Chondrocyte (in vitro differentiated cells): ENCODE measurements around the gene WDSUB1. TPM values are rescaled to one million over a fixed set of nuclear protein-coding genes. Genes with fewer than 3 reads are reported as not detected.

Source experiments
- DNase-seq: peaks from one replicate; pipeline ENCODE4 v3.0.0; 2021; ENCODE audit warnings: mixed read lengths, low spot score
- H3K27ac Mint-ChIP-seq: one replicate; pipeline ENCODE4 v1.8.0; 2021; ENCODE audit warnings: mild to moderate bottlenecking, moderate library complexity, mixed read lengths; ENCODE audit not compliant: unreplicated experiment
- H3K27me3 Mint-ChIP-seq: 2 replicates; pipeline ENCODE4 v1.8.0; 2021; ENCODE audit warnings: low read depth, mixed read lengths
- H3K36me3 Mint-ChIP-seq: 2 replicates; pipeline ENCODE4 v1.8.0; 2021; ENCODE audit warnings: low read depth, mixed read lengths
- H3K4me1 Mint-ChIP-seq: 2 replicates; pipeline ENCODE4 v1.8.0; 2021; ENCODE audit warnings: low read depth, mild to moderate bottlenecking, mixed read lengths
- H3K4me3 Mint-ChIP-seq: one replicate; pipeline ENCODE4 v1.8.0; 2021; ENCODE audit warnings: mild to moderate bottlenecking, moderate library complexity, mixed read lengths; ENCODE audit not compliant: unreplicated experiment
- H3K9me3 Mint-ChIP-seq: 2 replicates; pipeline ENCODE4 v1.8.0; 2021; ENCODE audit warnings: low read depth, mixed read lengths
- CTCF ChIP-seq: fragments of 200-600 bp; sonication (generic); IDR thresholded peaks from 2 replicates; pipeline ENCODE4 v1.5.0; 2021; ENCODE audit warnings: antibody characterized with exemption, mild to moderate bottlenecking, moderate library complexity
- total RNA-seq: library from RNA; stranded (reverse); gene quantifications from 3 replicates; pipeline ENCODE4 v1.2.1, GENCODE V29; 2021

The WDSUB1 gene
- total RNA-seq, 1 donor from 2014 or later = 9.3 TPM

GRCh38 chr2:159224061-159224813 lies 62.3 kb downstream of the WDSUB1 start:
- peaks cover 13% of the 10 kb centered on the region for H3K4me1 Mint-ChIP-seq
- TF ChIP-seq CTCF = no peak
- H3K27me3 Mint-ChIP-seq = no peaks in the 10 kb centered on the region
- H3K36me3 Mint-ChIP-seq = peaks cover 41% of the 10 kb centered on the region
- H3K9me3 Mint-ChIP-seq = no peaks in the 10 kb centered on the region
- no peak overlapping the region for H3K4me3 Mint-ChIP-seq
- DNase-seq = no peak
- H3K27ac Mint-ChIP-seq = no peak overlapping the region

- Mint-ChIP-seq H3K4me1 (no peaks in the 10 kb centered on the region), H3K4me3 (no peak overlapping the region), H3K36me3 (peaks cover 48% of the 10 kb centered on the region), H3K9me3 (no peaks in the 10 kb centered on the region), H3K27me3 (no peaks in the 10 kb centered on the region), H3K27ac (no peak overlapping the region)
- DNase-seq = no peak
- no peak for TF ChIP-seq CTCF
These were observed 67.0 kb downstream of the WDSUB1 start for GRCh38 chr2:159219394-159219998.

- no peaks in the 10 kb centered on the region for H3K9me3 Mint-ChIP-seq
- no peaks in the 10 kb centered on the region for H3K4me1 Mint-ChIP-seq
- no peak for TF ChIP-seq CTCF
- no peak overlapping the region for H3K27ac Mint-ChIP-seq
- DNase-seq = no peak
- H3K4me3 Mint-ChIP-seq = no peak overlapping the region
- H3K27me3 Mint-ChIP-seq = no peaks in the 10 kb centered on the region
- peaks cover 47% of the 10 kb centered on the region for H3K36me3 Mint-ChIP-seq
These were observed 68.1 kb downstream of the WDSUB1 start for GRCh38 chr2:159218389-159218788.

GRCh38 chr2:159217676-159218075 lies 68.8 kb downstream of the WDSUB1 start:
- Mint-ChIP-seq H3K9me3 (no peaks in the 10 kb centered on the region), H3K36me3 (peaks cover 45% of the 10 kb centered on the region), H3K27ac (no peak overlapping the region), H3K27me3 (no peaks in the 10 kb centered on the region), H3K4me3 (no peak overlapping the region), H3K4me1 (no peaks in the 10 kb centered on the region)
- DNase-seq = no peak
- TF ChIP-seq CTCF = no peak

- Mint-ChIP-seq H3K4me3 (no peak overlapping the region), H3K4me1 (peaks cover 21% of the 10 kb centered on the region), H3K36me3 (peaks cover 36% of the 10 kb centered on the region), H3K9me3 (no peaks in the 10 kb centered on the region), H3K27ac (no peak overlapping the region), H3K27me3 (no peaks in the 10 kb centered on the region)
- no peak for DNase-seq
- TF ChIP-seq CTCF = no peak
These were observed 71.4 kb downstream of the WDSUB1 start for GRCh38 chr2:159215116-159215515.
